PC-9 (cell line): ENCODE measurements around the gene CD28.

Source experiments
- EZH2 ChIP-seq: fragments of 200-600 bp; sonication (generic); IDR thresholded peaks from 2 replicates; pipeline ENCODE4 v1.8.0; 2017; ENCODE audit warnings: antibody characterized with exemption, low read depth
- TF ChIP-seq, protein P1 (sequence below): fragments of 200-600 bp; sonication (generic); conservative IDR thresholded peaks from 2 replicates; pipeline ENCODE4 v1.6.1; 2017; ENCODE audit warnings: mixed run types, antibody characterized with exemption, mild to moderate bottlenecking, moderate library complexity

DNA sequence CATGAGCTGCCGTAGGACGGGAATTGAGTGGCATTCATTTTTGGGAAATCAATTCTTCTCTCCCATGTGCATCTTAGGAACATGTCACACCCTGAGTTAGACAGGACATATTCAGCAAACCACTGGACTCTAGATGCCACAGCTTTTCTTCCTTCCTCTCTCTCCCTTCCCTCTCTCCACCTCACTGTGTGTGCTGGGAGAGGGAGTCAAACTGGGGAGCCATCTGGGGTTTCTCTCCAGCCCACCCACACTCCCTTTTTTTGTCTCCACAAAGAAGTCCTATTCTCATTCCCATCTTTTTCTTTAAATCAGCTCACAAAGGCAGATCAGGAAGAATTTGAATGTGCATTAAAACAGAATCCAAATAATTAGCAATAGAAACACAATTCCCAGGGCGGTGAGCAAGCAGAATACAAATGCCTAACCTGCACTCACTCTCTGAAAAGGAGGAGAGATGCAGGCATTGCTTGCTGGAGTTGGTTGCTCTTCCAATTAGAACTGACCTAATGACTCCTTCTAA is 15.4 kb downstream of the CD28 start:
- TF ChIP-seq, protein P1, sequence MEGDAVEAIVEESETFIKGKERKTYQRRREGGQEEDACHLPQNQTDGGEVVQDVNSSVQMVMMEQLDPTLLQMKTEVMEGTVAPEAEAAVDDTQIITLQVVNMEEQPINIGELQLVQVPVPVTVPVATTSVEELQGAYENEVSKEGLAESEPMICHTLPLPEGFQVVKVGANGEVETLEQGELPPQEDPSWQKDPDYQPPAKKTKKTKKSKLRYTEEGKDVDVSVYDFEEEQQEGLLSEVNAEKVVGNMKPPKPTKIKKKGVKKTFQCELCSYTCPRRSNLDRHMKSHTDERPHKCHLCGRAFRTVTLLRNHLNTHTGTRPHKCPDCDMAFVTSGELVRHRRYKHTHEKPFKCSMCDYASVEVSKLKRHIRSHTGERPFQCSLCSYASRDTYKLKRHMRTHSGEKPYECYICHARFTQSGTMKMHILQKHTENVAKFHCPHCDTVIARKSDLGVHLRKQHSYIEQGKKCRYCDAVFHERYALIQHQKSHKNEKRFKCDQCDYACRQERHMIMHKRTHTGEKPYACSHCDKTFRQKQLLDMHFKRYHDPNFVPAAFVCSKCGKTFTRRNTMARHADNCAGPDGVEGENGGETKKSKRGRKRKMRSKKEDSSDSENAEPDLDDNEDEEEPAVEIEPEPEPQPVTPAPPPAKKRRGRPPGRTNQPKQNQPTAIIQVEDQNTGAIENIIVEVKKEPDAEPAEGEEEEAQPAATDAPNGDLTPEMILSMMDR: no peak
- TF ChIP-seq EZH2: no peak
